GM12878 (cell line): ENCODE measurements around the gene SHC4. TPM values are rescaled to one million over a fixed set of nuclear protein-coding genes. Genes with fewer than 3 reads are reported as not detected.

Experiments
- ATAC-seq: fragments of 200-7000 bp; cut with Tn5 transposase; 3 replicates; pipeline ENCODE4 v1.9.1; 2020; ENCODE audit warnings: mild to moderate bottlenecking, moderate library complexity
- BruUV-seq: library from RNA; stranded (reverse); fragments of 400-500 nt; replicated peaks from 2 replicates; lab custom pipeline; 2021; lab: Mats Ljungman, UMichigan
- CTCF ChIA-PET: fragments of 300-600 bp; sonication (Branson Sonifier 250); formaldehyde crosslinking; extraction: SDS; loops from one replicate; lab custom pipeline; 2021; ENCODE audit warnings: inconsistent platforms; lab: Yijun Ruan, JAX
- POLR2A ChIA-PET: fragments of 350-600 bp; formaldehyde crosslinking; extraction: SDS; loops from one replicate; lab custom pipeline; 2021; ENCODE audit warnings: inconsistent platforms; lab: Charles Lee
- RAD21 ChIA-PET: fragments of 300-600 bp; sonication (Branson Sonifier 250); formaldehyde crosslinking; loops from one replicate; lab custom pipeline; 2023; ENCODE audit warnings: antibody characterized with exemption; ENCODE audit not compliant: unreplicated experiment; lab: Charles Lee
- SMC1A ChIA-PET: fragments of 300-600 bp; sonication (Branson Sonifier 250); formaldehyde crosslinking; loops from one replicate; lab custom pipeline; 2023; ENCODE audit not compliant: unreplicated experiment, uncharacterized antibody; lab: Charles Lee
- DNase-seq: peaks from one replicate; pipeline ENCODE4 v3.0.0-alpha.2; 2011; ENCODE audit warnings: low read depth, low spot score
- FAIRE-seq: peaks from 3 replicates; lab custom pipeline; 2011; peaks lifted over from hg19 to GRCh38; lab: Jason Lieb, UNC
- H2AFZ ChIP-seq: 2 replicates; pipeline ENCODE4 v1.6.0; 2011; ENCODE audit warnings: low read depth, low read length, control low read depth; ENCODE audit not compliant: control insufficient read depth
- H3K27ac ChIP-seq: 2 replicates; pipeline ENCODE4 v1.5.1; 2011; ENCODE audit warnings: control low read depth; ENCODE audit not compliant: control insufficient read depth, insufficient read depth
- H3K27me3 ChIP-seq, 2 experiments: replicated peaks in 1 of 2; 2 replicates each; pipeline versions ENCODE4 v1.6.0 to v1.6.1; 2011; ENCODE audit warnings: low read length in 1 of 2; ENCODE audit not compliant: control insufficient read depth in 2 of 2, insufficient read depth in 2 of 2
- H3K36me3 ChIP-seq, 2 experiments: 2 replicates each; pipeline ENCODE4 v1.5.1; 2011; ENCODE audit warnings: low read length in 1 of 2; ENCODE audit not compliant: control insufficient read depth in 2 of 2, insufficient read depth in 2 of 2
- H3K4me1 ChIP-seq: 2 replicates; pipeline ENCODE4 v1.6.1; 2011; ENCODE audit warnings: mild to moderate bottlenecking, low read length, moderate library complexity, mixed read lengths; ENCODE audit not compliant: control insufficient read depth, insufficient read depth
- H3K4me2 ChIP-seq: 2 replicates; pipeline ENCODE4 v1.6.0; 2011; ENCODE audit warnings: control low read depth; ENCODE audit not compliant: control insufficient read depth, insufficient read depth
- H3K4me3 ChIP-seq: fragments of 200-600 bp; sonication (generic); 2 replicates; pipeline ENCODE4 v1.5.1; 2016
- H3K79me2 ChIP-seq: 2 replicates; pipeline ENCODE4 v1.6.0; 2011; ENCODE audit warnings: low read length; ENCODE audit not compliant: control insufficient read depth, insufficient read depth
- H3K9ac ChIP-seq: 2 replicates; pipeline ENCODE4 v1.8.0; 2011; ENCODE audit warnings: low read length, control low read depth, mixed read lengths; ENCODE audit not compliant: control insufficient read depth, insufficient read depth
- H3K9me3 ChIP-seq: replicated peaks from 3 replicates; pipeline ENCODE4 v1.5.1; 2011; ENCODE audit warnings: mild to moderate bottlenecking, low read length; ENCODE audit not compliant: control insufficient read depth, insufficient read depth
- H4K20me1 ChIP-seq: 2 replicates; pipeline ENCODE4 v1.6.0; 2011; ENCODE audit not compliant: control insufficient read depth, insufficient read depth
- BCL11A ChIP-seq: IDR thresholded peaks from 2 replicates; pipeline ENCODE4 v1.6.1; 2011; ENCODE audit warnings: low read depth, low read length
- CHD1 ChIP-seq: IDR thresholded peaks from 2 replicates; pipeline ENCODE4 v1.6.1; 2012; ENCODE audit warnings: low read depth, low read length, improper control_type of control experiment
- NFYB ChIP-seq: IDR thresholded peaks from 2 replicates; pipeline ENCODE4 v1.6.1; 2011; ENCODE audit warnings: low read depth, mild to moderate bottlenecking, low read length, improper control_type of control experiment, moderate library complexity; ENCODE audit not compliant: insufficient read depth
- NRF1 ChIP-seq: conservative IDR thresholded peaks from 2 replicates; pipeline ENCODE4 v1.6.1; 2011; ENCODE audit warnings: mild to moderate bottlenecking, low read depth, low read length, improper control_type of control experiment
- PAX8 ChIP-seq: fragments of 450-650 bp; IDR thresholded peaks from 2 replicates; pipeline ENCODE4 v1.6.1; 2017; ENCODE audit warnings: mild to moderate bottlenecking, moderate library complexity
- RAD51 ChIP-seq: fragments of 450-650 bp; IDR thresholded peaks from 2 replicates; pipeline ENCODE4 v1.6.1; 2016; ENCODE audit warnings: moderate library complexity, mild to moderate bottlenecking, inconsistent platforms
- SMARCA5 ChIP-seq: fragments of 450-650 bp; IDR thresholded peaks from 2 replicates; pipeline ENCODE4 v1.6.1; 2017; ENCODE audit warnings: mild to moderate bottlenecking
- YY1 ChIP-seq: IDR thresholded peaks from 2 replicates; pipeline ENCODE4 v1.6.1; 2011; ENCODE audit warnings: low read depth, mild to moderate bottlenecking, low read length
- WGBS: methylation state at CpG from one replicate; pipeline ENCODE4 v1.1.6; 2016; ENCODE audit warnings: low lambda C conversion rate; ENCODE audit not compliant: insufficient replicate concordance, insufficient coverage; ENCODE audit errors: missing lambda C conversion rate; 5-methylcytosine and 5-hydroxymethylcytosine counted together
- in situ Hi-C: fragments of 300-500 bp; cut with MboI; formaldehyde crosslinking; loops from 9 replicates; pipeline ENCODE4 v1.14.3; 2018; ENCODE audit warnings: mixed read lengths
- intact Hi-C: fragments of 100-400 bp; cut with micrococcal nuclease; formaldehyde crosslinking; loops from one replicate; pipeline ENCODE4 v1.14.2; 2022; ENCODE audit not compliant: unreplicated experiment
- polyA plus RNA-seq, 11 experiments: library from polyadenylated mRNA; depleted of rRNA in 4 of 11; unstranded in 6 of 11; stranded (reverse) in 5 of 11; fragments of >200 nt; fragmentation: Nextera tagmentation in 4 of 11; fragmentation: Illumina TruSeq in 1 of 11; extraction: Ambion mirVana in 4 of 11; extraction: Trizol in 1 of 11; gene quantifications; 1 replicate in 1 of 11; 2 replicates in 10 of 11; pipeline versions ENCODE4 v1.2.1 to v1.2.3, GENCODE V29; 2011 to 2016; ENCODE audit warnings: inconsistent platforms in 2 of 11, missing spikeins in 2 of 11, low read depth in 1 of 11
- total RNA-seq, 4 experiments: library from RNA; depleted of rRNA in 3 of 4; stranded (reverse); fragments of >200 nt in 3 of 4; fragmentation: Illumina TruSeq in 1 of 4; extraction: Trizol in 1 of 4; gene quantifications; 2 replicates each; pipeline versions ENCODE4 v1.2.1 to v1.2.3, GENCODE V29; 2013 to 2021

The SHC4 gene
- total and polyA plus RNA-seq, 10 of the 15 experiments (the other 5 are each of a cell fraction or from before 2014, with no cell fraction given) = 0.04 to 0.87 (median 0.14) TPM

GRCh38 chr15:48887144-48887543 lies 76.6 kb downstream of the SHC4 start:
- no peak overlapping the region for H3K27ac ChIP-seq
- BruUV-seq = no TSS peak
- no peak overlapping the region for H2AFZ ChIP-seq
- H3K79me2 ChIP-seq = no peaks in the 10 kb centered on the region
- H3K9me3 ChIP-seq = no peaks in the 10 kb centered on the region
- FAIRE-seq (no peak), ATAC-seq (no peak), DNase-seq (no peak)
- ChIA-PET CTCF (interaction anchor here (1.0 to 4.5 kb wide), 4 partner anchors 9 to 89 kb away, joined by 4 to 21 read pairs (median 7); partner anchors contain the start of genes EID1 and SHC4), RAD21 (interaction anchor here (1.9 to 3.9 kb wide), 2 partner anchors 9 to 89 kb away, joined by 7 to 16 read pairs; partner anchors contain the start of gene EID1), POLR2A (interaction anchor here (1.3 kb wide), 1 partner anchor 9 kb away, joined by 5 read pairs; the partner anchor contains the start of gene EID1), SMC1A (interaction anchor here (1.0 to 3.3 kb wide), 2 partner anchors 9 to 77 kb away, joined by 3 to 11 read pairs; partner anchors contain the start of genes EID1 and SHC4)
- no peak overlapping the region for H3K4me3 ChIP-seq
- 17% methylated on average over 2 of the region's 2 CpGs for WGBS
- no peak overlapping the region for H3K9ac ChIP-seq
- TF ChIP-seq RAD51 = no peak
- TF ChIP-seq SMARCA5 = no peak
- no peak for TF ChIP-seq NFYB
- TF ChIP-seq PAX8 = no peak
- no peak for TF ChIP-seq YY1
- intact Hi-C loops (no loop called here), in situ Hi-C loops (no loop called here)
- H3K36me3 ChIP-seq = no peaks in the 10 kb centered on the region
- H3K27me3 ChIP-seq = no peaks in the 10 kb centered on the region
- H3K4me1 ChIP-seq = no peaks in the 10 kb centered on the region
- no peaks in the 10 kb centered on the region for H4K20me1 ChIP-seq
- H3K4me2 ChIP-seq = no peak overlapping the region

GRCh38 chr15:48883699-48884098 lies 80.0 kb downstream of the SHC4 start:
- ChIA-PET CTCF (no interaction called here), RAD21 (no interaction called here), POLR2A (no interaction called here), SMC1A (no interaction called here)
- no TSS peak for BruUV-seq
- Histone ChIP-seq H4K20me1 (no peaks in the 10 kb centered on the region; the same call in 1 of the 2 replicates), H3K27me3 (no peaks in the 10 kb centered on the region), H3K4me1 (peaks cover 4% of the 10 kb centered on the region), H3K4me3 (no peak overlapping the region), H3K9ac (no peak overlapping the region), H3K79me2 (peaks cover 18% of the 10 kb centered on the region), H2AFZ (no peak overlapping the region), H3K9me3 (no peaks in the 10 kb centered on the region), H3K4me2 (no peak overlapping the region), H3K27ac (no peak overlapping the region), H3K36me3 (no peaks in the 10 kb centered on the region)
- intact Hi-C loops = loop anchor here (5.0 kb wide), 1 partner anchor 84 kb away; no protein-coding TSS in a partner anchor
- 94% methylated on average over 2 of the region's 2 CpGs for WGBS
- in situ Hi-C loops = no loop called here
- DNase-seq = no peak
- FAIRE-seq = no peak
- TF ChIP-seq BCL11A = no peak
- TF ChIP-seq NRF1 = no peak
- no peak for TF ChIP-seq CHD1
- no peak for ATAC-seq
